C4-2B (cell line): ENCODE measurements around the gene KIF6.

ENCODE experiments used
- CTCF ChIP-seq: fragments of 450-650 bp; conservative IDR thresholded peaks from 2 replicates; pipeline ENCODE4 v1.5.1; 2017; ENCODE audit warnings: mild to moderate bottlenecking
- ZFX ChIP-seq: fragments of 450-650 bp; IDR thresholded peaks from 2 replicates; pipeline ENCODE4 v1.6.1; 2017

- no peak for TF ChIP-seq CTCF
- TF ChIP-seq ZFX, result no peak
These were observed 100.0 kb downstream of the KIF6 start for GRCh38 chr6:39625209-39625608.
